MM.1S (cell line): ENCODE measurements around the gene SIM2.

ENCODE experiments used
- DNase-seq: peaks from one replicate; pipeline ENCODE4 v3.0.0-alpha.2; 2015
- H2AFZ ChIP-seq: fragments of 300-600 bp; sonication (generic); 2 replicates; pipeline ENCODE4 v1.6.0; 2016; ENCODE audit warnings: antibody characterized with exemption, low read length
- H3F3A ChIP-seq: fragments of 300-600 bp; sonication (generic); 2 replicates; pipeline ENCODE4 v1.6.1; 2016; ENCODE audit warnings: mild to moderate bottlenecking, antibody characterized with exemption, low read length, moderate library complexity, mixed read lengths; ENCODE audit not compliant: insufficient read depth
- H3K27ac ChIP-seq: fragments of 300-600 bp; sonication (generic); 2 replicates; pipeline ENCODE4 v1.5.1; 2016; ENCODE audit warnings: mild to moderate bottlenecking, low read length
- H3K27me3 ChIP-seq: fragments of 300-600 bp; sonication (generic); replicated peaks from 2 replicates; pipeline ENCODE4 v1.6.0; 2016; ENCODE audit warnings: low read length; ENCODE audit not compliant: insufficient read depth
- H3K36me3 ChIP-seq: fragments of 300-600 bp; sonication (generic); replicated peaks from 2 replicates; pipeline ENCODE4 v1.6.1; 2016; ENCODE audit warnings: mild to moderate bottlenecking, low read length, mixed read lengths; ENCODE audit not compliant: insufficient read depth
- H3K4me1 ChIP-seq: fragments of 300-600 bp; sonication (generic); 2 replicates; pipeline ENCODE4 v1.6.1; 2016; ENCODE audit warnings: low read length, mixed read lengths
- H3K4me2 ChIP-seq: fragments of 300-600 bp; sonication (generic); 2 replicates; pipeline ENCODE4 v1.6.0; 2016; ENCODE audit warnings: low read depth, low read length
- H3K4me3 ChIP-seq: fragments of 300-600 bp; sonication (generic); 2 replicates; pipeline ENCODE4 v1.5.1; 2016; ENCODE audit warnings: low read length, mixed read lengths
- H3K79me2 ChIP-seq: fragments of 300-600 bp; sonication (generic); 2 replicates; pipeline ENCODE4 v1.6.1; 2016; ENCODE audit warnings: mixed run types, low read length, mixed read lengths
- H3K9ac ChIP-seq: fragments of 300-600 bp; sonication (generic); 2 replicates; pipeline ENCODE4 v1.6.1; 2016; ENCODE audit warnings: low read length, mixed read lengths
- H3K9me2 ChIP-seq: fragments of 300-600 bp; sonication (generic); replicated peaks from 2 replicates; pipeline ENCODE4 v1.6.1; 2016; ENCODE audit warnings: mild to moderate bottlenecking, low read length, mixed read lengths; ENCODE audit not compliant: insufficient read depth
- H3K9me3 ChIP-seq: fragments of 300-600 bp; sonication (generic); replicated peaks from 2 replicates; pipeline ENCODE4 v1.6.1; 2016; ENCODE audit warnings: mild to moderate bottlenecking, low read length, mixed read lengths; ENCODE audit not compliant: insufficient read depth
- H4K20me1 ChIP-seq: fragments of 300-600 bp; sonication (generic); 2 replicates; pipeline ENCODE4 v1.6.1; 2016; ENCODE audit warnings: mild to moderate bottlenecking, low read length, moderate library complexity, mixed read lengths; ENCODE audit not compliant: insufficient read depth
- CTCF ChIP-seq: fragments of 300-600 bp; sonication (generic); IDR thresholded peaks from 2 replicates; pipeline ENCODE4 v1.5.1; 2016; ENCODE audit warnings: antibody characterized with exemption, low read length, mixed read lengths
- EZH2 ChIP-seq: fragments of 300-600 bp; sonication (generic); optimal IDR thresholded peaks from 2 replicates; pipeline ENCODE3; 2017; ENCODE audit warnings: low read depth, mild to moderate bottlenecking, antibody characterized with exemption, low read length, mixed read lengths
- EZH2phosphoT487 ChIP-seq: fragments of 300-600 bp; sonication (generic); IDR thresholded peaks from 2 replicates; pipeline ENCODE4 v1.6.1; 2018; ENCODE audit warnings: antibody characterized with exemption, low read length

SIM2 gene

GRCh38 chr21:36721817-36722216 lies 22.9 kb downstream of the SIM2 start:
- no peak for DNase-seq
- TF ChIP-seq EZH2phosphoT487, result no peak
- TF ChIP-seq CTCF, result no peak
- no peak for TF ChIP-seq EZH2
- Histone ChIP-seq H3K79me2 (no peaks in the 10 kb centered on the region), H2AFZ (no peak overlapping the region), H3K9me3 (no peaks in the 10 kb centered on the region), H3K4me3 (no peak overlapping the region), H3K27ac (no peak overlapping the region), H3K9ac (no peak overlapping the region), H3K36me3 (no peaks in the 10 kb centered on the region), H3K9me2 (no peaks in the 10 kb centered on the region), H3F3A (no peaks in the 10 kb centered on the region), H4K20me1 (no peaks in the 10 kb centered on the region), H3K4me1 (no peaks in the 10 kb centered on the region), H3K4me2 (no peak overlapping the region), H3K27me3 (no peaks in the 10 kb centered on the region)

GRCh38 chr21:36722370-36723368 lies 23.8 kb downstream of the SIM2 start:
- DNase-seq, result no peak
- no peaks in the 10 kb centered on the region for H3K27me3 ChIP-seq
- no peak overlapping the region for H2AFZ ChIP-seq
- no peaks in the 10 kb centered on the region for H3K36me3 ChIP-seq
- H3K27ac ChIP-seq, result no peak overlapping the region
- H3K4me2 ChIP-seq, result no peak overlapping the region
- TF ChIP-seq EZH2phosphoT487, result no peak
- TF ChIP-seq EZH2, result no peak
- no peak for TF ChIP-seq CTCF
- H3K9me3 ChIP-seq, result no peaks in the 10 kb centered on the region
- H4K20me1 ChIP-seq, result no peaks in the 10 kb centered on the region
- no peaks in the 10 kb centered on the region for H3F3A ChIP-seq
- no peaks in the 10 kb centered on the region for H3K79me2 ChIP-seq
- H3K9me2 ChIP-seq, result no peaks in the 10 kb centered on the region
- H3K9ac ChIP-seq, result no peak overlapping the region
- no peak overlapping the region for H3K4me3 ChIP-seq
- H3K4me1 ChIP-seq, result no peaks in the 10 kb centered on the region

- H3K4me2 ChIP-seq, result no peak overlapping the region
- H3K27me3 ChIP-seq, result peaks cover 7% of the 10 kb centered on the region; the same call in 1 of the 2 replicates
- no peak overlapping the region for H2AFZ ChIP-seq
- no peaks in the 10 kb centered on the region for H3K79me2 ChIP-seq
- no peaks in the 10 kb centered on the region for H3K9me2 ChIP-seq
- H3K36me3 ChIP-seq, result no peaks in the 10 kb centered on the region
- no peak for DNase-seq
- no peaks in the 10 kb centered on the region for H3K4me1 ChIP-seq
- H3K4me3 ChIP-seq, result no peak overlapping the region
- H4K20me1 ChIP-seq, result no peaks in the 10 kb centered on the region
- no peaks in the 10 kb centered on the region for H3F3A ChIP-seq
- H3K9me3 ChIP-seq, result no peaks in the 10 kb centered on the region
- H3K9ac ChIP-seq, result no peak overlapping the region
- TF ChIP-seq EZH2phosphoT487 (no peak), EZH2 (no peak), CTCF (no peak)
- H3K27ac ChIP-seq, result no peak overlapping the region
These were observed 24.5 kb downstream of the SIM2 start for GRCh38 chr21:36723371-36723881.
